ENCODE results near the gene NPAS4. TPM values are rescaled to one million over a fixed set of nuclear protein-coding genes. Genes with fewer than 3 reads are reported as not detected.
A peak's percentile ranks its signal among the peaks of the same experiment; 100 is the strongest.

Gene NPAS4
- total and polyA plus RNA-seq, 9 of the 15 experiments (the other 6 are each of a cell fraction or from before 2014, with no cell fraction given): not detected

GRCh38 chr11:66386171-66387069, 34.4 kb upstream of the NPAS4 start (continued):
- TF ChIP-seq, protein P1, sequence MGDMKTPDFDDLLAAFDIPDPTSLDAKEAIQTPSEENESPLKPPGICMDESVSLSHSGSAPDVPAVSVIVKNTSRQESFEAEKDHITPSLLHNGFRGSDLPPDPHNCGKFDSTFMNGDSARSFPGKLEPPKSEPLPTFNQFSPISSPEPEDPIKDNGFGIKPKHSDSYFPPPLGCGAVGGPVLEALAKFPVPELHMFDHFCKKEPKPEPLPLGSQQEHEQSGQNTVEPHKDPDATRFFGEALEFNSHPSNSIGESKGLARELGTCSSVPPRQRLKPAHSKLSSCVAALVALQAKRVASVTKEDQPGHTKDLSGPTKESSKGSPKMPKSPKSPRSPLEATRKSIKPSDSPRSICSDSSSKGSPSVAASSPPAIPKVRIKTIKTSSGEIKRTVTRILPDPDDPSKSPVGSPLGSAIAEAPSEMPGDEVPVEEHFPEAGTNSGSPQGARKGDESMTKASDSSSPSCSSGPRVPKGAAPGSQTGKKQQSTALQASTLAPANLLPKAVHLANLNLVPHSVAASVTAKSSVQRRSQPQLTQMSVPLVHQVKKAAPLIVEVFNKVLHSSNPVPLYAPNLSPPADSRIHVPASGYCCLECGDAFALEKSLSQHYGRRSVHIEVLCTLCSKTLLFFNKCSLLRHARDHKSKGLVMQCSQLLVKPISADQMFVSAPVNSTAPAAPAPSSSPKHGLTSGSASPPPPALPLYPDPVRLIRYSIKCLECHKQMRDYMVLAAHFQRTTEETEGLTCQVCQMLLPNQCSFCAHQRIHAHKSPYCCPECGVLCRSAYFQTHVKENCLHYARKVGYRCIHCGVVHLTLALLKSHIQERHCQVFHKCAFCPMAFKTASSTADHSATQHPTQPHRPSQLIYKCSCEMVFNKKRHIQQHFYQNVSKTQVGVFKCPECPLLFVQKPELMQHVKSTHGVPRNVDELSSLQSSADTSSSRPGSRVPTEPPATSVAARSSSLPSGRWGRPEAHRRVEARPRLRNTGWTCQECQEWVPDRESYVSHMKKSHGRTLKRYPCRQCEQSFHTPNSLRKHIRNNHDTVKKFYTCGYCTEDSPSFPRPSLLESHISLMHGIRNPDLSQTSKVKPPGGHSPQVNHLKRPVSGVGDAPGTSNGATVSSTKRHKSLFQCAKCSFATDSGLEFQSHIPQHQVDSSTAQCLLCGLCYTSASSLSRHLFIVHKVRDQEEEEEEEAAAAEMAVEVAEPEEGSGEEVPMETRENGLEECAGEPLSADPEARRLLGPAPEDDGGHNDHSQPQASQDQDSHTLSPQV (IDR thresholded peaks at IDR 0.05): no peak
- TF ChIP-seq, protein P2, sequence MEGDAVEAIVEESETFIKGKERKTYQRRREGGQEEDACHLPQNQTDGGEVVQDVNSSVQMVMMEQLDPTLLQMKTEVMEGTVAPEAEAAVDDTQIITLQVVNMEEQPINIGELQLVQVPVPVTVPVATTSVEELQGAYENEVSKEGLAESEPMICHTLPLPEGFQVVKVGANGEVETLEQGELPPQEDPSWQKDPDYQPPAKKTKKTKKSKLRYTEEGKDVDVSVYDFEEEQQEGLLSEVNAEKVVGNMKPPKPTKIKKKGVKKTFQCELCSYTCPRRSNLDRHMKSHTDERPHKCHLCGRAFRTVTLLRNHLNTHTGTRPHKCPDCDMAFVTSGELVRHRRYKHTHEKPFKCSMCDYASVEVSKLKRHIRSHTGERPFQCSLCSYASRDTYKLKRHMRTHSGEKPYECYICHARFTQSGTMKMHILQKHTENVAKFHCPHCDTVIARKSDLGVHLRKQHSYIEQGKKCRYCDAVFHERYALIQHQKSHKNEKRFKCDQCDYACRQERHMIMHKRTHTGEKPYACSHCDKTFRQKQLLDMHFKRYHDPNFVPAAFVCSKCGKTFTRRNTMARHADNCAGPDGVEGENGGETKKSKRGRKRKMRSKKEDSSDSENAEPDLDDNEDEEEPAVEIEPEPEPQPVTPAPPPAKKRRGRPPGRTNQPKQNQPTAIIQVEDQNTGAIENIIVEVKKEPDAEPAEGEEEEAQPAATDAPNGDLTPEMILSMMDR (IDR thresholded peaks at IDR 0.05 in 2 of 3, conservative IDR thresholded peaks at IDR 0.05 in 1 of 3; ENCODE audit: insufficient read depth in 2 of 3, low read depth in 1 of 3, low read length in 3 of 3): peak; percentile 85 to 95 (median 94)
- TF ChIP-seq PCBP1 (IDR thresholded peaks at IDR 0.05; ENCODE audit: low read depth, low read length, poor library complexity, severe bottlenecking) (no peak), ZNF589 (CRISPR knock-in tag; IDR thresholded peaks at IDR 0.05; ENCODE audit: low read depth) (no peak), FOXK1 (CRISPR knock-in tag; IDR thresholded peaks at IDR 0.05; ENCODE audit: borderline replicate concordance) (0 out of 2 replicates have a peak, but pooled peaks have one; percentile 42), REST (IDR thresholded peaks at IDR 0.05; ENCODE audit: borderline replicate concordance) (peak; percentile 55; the same call in 1 of the 2 replicates), REST (CRISPR knock-in tag; IDR thresholded peaks at IDR 0.05; ENCODE audit: low read depth) (no peak), IFI16 (CRISPR knock-in tag; IDR thresholded peaks at IDR 0.05) (no peak), DDX20 (tag; IDR thresholded peaks at IDR 0.05; ENCODE audit: low read depth) (no peak), ZNF696 (CRISPR knock-in tag; conservative IDR thresholded peaks at IDR 0.05) (no peak), NFIX (CRISPR knock-in tag; IDR thresholded peaks at IDR 0.05; ENCODE audit: low read depth) (no peak), SMAD3 (CRISPR knock-in tag; conservative IDR thresholded peaks at IDR 0.05) (no peak)
